HUDEP-2 (cell line): Measurements from ENCODE around the gene ZBED3.
"Not testable (repeated sequence)": the region's sequence is repeated elsewhere in the genome, so short reads cannot be mapped to it uniquely, and the experiment has no call there.

ENCODE experiments used
- DNase-seq, 76 experiments: peaks; one replicate each; lab custom pipeline; 2025; ENCODE audit not compliant: unreplicated experiment in 76 of 76; lab: John Stamatoyannopoulos, UW

The ZBED3 gene

DNA sequence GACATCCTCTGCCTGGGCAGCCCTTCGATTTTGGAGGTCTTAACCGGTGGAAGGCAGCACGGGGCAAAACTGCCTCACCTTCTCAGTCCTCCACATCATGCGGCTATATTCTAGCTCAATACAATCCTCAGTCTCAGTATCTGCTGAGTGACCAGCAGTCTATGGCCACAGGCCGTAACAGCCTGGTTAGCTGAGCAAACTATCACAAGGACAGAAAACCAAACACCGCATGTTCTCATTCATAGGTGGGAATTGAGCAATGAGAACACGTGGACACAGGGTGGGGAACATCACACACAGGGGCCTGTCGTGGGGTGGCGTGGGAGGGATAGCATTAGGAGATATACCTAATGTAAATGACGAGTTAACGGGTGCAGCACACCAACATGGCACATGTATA is 6.6 kb downstream of the ZBED3 start:
- DNase-seq, result not testable (repeated sequence)

DNA sequence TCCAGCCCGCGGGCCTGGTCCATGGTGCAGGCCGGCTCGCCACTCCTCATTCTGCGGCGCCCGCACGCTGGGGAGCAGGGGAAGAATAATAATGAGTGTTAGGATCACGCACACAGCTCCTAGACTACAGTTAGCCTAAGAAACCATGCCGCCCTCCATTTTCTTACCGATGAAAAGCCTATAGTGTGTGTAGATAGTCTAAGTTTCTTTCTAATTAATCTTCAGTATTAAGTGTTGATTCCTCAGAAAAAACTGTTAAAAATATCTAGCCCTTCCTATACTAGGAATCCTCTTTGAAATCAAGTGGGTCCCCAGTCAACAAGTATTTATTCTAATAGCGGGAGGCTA is 9.3 kb downstream of the ZBED3 start:
- DNase-seq, result no peak

DNA sequence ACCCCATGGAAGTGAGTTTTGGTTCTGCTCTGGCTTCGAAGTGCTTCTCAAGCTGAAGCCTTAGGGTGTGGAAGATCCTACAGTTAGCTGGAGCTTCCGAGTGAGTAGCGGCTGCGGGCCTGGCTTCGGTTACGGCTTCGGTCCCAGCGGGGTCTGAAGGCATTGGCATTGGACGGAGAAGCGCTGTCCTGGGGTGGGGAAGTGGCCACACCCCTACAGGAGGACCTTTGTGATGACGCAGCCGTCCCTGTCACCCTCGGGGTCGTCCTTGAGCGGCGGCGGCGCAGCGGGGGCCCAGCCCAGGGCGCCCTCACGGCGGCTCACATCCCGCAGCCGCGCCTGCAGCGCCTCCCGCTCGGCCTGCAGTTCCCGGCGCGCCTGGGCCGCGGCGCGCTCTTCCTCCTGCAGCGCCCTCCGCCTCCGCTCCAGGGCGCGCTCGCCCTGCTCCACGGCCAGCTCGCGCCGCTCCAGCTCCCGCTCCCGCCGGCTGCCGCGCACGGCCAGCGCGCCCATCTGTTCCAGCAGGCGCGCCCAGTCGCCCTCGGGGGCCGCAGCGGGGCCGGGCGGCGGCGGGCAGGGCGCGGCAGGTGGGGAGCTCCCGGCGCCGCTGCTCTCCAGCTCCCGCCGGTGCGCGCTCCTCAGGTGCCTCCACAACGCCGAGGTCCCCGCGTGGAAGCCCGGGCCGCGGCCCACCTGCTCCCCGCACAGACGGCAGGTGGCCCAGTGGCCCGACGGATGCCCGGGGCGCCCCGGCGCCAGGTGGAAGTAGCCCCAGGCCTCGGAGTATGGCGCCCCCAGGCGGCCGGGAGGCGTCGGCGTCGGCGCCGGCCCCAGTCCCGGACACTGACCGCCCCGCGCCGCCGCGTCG is 9.9 kb downstream of the ZBED3 start:
- DNase-seq, result peak in 71 of 76 experiments; percentile 1 to 74 (median 51)

DNA sequence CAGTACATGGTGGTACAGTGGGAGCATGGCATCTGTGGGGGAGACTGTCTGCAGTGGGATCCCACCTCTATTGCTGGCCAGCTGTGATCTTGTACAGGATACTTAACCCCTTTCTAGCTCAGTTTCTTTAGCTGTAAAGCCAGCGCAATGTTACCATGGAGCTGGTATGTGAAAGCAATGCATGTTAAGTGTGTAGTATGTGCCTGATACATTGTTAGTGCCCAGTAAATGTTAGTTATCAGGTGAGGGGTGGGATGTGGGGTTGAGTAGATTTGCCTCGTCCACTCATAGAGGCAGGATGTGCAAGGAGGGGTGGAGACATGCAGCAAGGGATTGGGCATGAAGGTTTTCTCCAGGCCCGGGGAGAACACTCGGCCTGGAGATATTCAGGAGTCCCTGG is 12.3 kb downstream of the ZBED3 start:
- DNase-seq, result no peak

DNA sequence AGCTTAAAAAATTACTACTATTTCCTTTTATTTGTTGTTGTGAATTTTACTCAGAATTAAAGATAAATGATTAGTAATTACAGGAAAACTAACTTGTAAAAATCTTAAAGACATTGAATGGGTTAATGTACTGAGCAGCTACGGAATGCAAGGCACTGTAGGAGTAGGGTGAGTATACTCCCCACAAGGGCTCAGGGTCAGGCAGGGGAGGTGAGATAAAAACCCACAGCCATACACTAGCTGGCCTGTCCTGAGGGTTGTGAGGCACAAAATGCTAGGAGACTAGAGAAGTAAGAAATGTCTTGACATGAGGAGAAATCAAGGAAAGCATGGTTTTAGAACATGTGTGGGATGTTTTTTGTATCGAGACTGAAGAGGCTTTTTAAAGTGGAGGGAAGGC is 13.4 kb downstream of the ZBED3 start:
- DNase-seq, result peak in 2 of 76 experiments; percentile 3 to 5

DNA sequence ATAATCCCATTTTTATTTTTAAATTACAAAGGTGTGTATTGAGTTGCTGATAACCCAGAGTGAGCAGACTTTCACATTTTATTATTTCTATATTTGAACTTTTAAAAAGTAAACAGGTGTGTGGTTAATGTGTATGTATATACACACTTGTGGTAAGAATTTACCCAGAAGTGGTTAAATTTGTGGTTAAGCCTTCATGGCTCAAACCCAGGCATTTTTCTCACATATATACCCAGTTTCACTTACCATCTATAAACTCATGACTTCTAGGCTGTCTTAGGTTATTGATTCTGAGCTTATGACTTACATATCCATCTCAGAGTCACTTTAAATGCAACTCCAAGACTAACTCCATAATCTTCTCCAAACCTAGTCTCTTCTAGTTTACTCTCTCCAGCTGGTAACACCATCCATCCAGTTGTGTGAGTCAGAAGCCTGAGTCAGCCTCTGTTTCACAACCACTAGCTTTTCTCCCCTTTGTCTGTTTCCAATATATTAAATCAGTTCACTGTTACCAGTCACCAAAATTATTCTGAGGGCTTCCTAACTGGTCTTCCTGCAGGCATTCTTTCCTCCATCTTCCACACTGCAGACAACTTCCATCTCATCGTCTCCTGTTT is 20.2 kb downstream of the ZBED3 start:
- no peak for DNase-seq

DNA sequence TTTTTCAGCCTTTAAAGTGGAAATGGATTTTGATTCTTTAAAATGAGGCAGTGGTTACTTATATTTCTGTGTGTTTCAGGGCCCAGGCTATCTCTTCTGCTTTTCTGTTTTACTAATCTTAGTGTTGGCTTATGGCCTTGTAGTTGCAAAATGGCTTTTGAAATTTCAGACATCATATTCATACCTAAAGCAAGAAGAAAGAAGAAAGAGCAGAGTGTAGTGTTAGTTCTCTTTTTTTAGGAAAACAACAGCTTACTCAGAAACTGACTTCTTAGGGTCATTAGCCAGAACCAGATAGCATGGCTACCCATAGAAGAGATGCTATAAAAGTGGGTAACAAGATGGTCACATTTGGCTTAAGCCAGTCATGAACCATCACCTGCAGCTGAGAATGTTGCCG is 20.9 kb downstream of the ZBED3 start:
- DNase-seq, result no peak

DNA sequence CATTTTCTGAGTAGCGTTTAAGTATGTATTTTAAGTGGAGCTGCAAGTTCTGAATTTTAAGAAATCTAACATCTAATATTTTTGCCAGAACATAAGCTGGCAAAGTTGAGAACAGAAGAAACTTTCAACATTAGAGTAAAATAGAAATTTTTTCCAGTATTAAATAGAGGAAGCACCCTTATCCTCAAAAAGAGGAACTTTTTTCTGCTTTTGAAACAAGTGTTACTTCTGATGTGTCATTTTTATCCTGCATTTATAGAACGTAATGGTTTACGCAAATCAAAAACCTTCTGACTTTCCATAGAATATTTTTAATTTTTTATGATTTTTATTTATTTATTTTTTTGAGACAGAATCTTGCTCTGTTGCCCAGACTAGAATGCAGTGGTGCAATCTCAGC is 21.8 kb downstream of the ZBED3 start:
- no peak for DNase-seq

DNA sequence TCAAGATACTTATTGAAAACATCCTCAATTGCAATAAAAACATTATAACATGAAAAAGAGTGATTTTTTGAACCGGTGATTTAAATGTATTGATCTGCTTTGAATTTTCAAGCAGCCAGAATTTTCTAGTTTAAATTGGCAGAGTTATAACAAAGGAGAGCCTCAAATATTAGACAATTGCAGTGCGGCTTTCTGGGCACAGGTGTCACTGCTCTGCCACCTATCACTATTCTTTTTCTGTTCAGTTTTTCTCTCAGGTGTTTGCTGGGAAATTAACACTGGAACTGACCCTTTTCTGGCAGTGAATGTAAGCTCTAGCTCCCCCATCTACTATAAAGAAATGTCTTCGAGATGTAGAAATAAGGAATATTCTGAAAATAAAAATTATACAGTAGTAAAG is 23.0 kb downstream of the ZBED3 start:
- no peak for DNase-seq

DNA sequence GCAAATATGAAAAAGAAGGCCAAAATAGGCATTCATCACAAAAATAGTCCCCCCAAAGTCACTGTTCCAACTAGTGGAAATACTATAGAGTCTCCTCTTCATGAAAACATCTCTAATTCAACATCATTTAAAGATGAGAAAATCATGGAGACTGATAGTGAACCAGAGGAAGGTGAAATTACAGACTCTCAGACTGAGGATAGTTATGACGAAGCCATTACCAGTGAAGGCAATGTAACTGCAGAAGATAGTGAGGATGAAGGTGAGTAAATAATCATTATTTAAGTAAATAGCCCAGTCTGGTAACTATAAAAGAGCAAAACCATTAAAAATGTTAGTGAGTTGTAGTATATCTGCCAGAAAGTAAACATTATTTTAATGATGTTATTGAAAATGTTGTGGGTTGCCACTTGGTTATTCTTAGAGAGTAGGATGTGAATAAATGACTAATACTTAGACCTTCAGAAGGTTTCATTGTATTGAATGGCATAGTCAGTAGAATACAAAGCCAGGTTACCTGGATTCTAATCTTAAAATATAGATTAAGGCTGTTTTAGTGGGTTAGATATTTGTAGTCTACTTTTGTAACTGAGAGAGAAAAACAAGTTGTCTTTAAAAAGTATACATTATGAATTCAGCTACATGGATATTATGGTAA is 40.5 kb downstream of the ZBED3 start:
- no peak for DNase-seq

DNA sequence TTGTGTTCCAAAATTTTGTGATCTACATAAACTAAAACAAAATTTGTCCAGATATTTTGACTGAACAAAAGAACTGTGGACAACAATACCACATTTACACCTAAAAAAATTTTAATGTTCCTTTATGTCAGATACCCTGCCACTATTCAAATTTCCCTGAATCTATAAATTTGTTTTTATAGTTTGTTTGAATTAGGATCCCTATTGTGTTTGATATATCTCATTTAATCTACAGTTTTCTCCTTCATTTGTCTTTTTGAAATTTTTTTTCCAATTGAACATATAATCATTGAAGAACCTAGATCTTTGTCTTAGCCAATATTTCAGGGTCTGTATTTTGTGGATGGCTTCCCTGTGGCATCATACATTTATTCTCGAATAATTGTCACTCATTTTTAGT is 51.1 kb downstream of the ZBED3 start:
- no peak for DNase-seq

DNA sequence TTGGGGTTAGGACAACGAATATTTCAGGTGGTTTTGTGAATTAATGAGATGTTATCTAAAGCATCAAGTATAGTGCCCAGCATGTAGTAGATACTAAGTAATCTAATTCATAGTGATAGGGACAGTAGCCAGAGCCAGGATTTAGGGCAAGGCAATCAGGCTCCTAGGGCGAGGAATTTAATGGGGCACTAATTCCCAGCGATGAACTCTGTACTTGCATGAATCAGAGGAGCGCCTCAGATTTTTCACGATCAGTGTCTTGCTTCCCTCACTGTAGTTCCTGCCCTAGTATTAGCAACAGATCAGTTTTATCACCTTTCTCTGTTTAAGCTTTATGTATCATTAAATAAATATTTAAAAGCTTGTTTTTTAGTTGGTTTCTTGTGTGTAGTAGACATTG is 53.7 kb downstream of the ZBED3 start:
- DNase-seq, result no peak

DNA sequence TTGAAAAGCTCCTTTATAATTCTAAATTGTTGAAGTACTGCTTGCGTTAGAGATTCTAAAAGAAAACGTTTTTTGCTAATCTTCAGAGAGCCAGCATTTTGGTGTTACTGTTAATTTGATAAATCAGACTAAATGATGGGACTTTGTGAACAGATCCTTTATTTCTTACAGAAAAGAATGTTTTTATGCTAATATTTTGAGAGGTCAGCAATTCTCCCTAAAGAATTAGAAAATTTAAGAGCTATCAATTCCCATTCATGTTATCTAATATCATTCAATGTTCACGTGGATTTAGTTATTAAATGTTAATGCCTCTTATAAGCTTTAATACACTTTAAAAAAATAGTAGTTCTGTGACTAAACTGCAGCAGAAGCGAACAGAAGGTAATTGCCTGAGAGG is 54.5 kb downstream of the ZBED3 start:
- DNase-seq, result no peak

DNA sequence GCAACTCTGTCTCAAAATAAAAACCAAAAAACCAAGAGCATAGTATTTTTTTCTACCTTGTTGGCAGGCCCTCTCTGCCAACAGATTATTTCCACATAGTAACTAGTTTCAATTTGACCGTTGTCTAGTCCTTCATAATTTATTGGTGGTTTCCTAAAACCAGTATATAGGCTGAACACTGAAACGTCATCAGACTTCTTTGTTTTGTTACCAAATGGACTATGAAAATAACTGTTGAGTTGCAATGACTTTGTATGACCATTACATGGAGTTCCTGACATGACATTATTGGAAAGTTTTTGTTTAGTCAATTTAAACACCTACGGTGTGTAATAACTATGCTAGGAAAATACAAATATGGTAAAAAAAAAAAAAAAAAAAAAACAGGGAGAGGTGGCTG is 55.2 kb downstream of the ZBED3 start:
- DNase-seq, result no peak

DNA sequence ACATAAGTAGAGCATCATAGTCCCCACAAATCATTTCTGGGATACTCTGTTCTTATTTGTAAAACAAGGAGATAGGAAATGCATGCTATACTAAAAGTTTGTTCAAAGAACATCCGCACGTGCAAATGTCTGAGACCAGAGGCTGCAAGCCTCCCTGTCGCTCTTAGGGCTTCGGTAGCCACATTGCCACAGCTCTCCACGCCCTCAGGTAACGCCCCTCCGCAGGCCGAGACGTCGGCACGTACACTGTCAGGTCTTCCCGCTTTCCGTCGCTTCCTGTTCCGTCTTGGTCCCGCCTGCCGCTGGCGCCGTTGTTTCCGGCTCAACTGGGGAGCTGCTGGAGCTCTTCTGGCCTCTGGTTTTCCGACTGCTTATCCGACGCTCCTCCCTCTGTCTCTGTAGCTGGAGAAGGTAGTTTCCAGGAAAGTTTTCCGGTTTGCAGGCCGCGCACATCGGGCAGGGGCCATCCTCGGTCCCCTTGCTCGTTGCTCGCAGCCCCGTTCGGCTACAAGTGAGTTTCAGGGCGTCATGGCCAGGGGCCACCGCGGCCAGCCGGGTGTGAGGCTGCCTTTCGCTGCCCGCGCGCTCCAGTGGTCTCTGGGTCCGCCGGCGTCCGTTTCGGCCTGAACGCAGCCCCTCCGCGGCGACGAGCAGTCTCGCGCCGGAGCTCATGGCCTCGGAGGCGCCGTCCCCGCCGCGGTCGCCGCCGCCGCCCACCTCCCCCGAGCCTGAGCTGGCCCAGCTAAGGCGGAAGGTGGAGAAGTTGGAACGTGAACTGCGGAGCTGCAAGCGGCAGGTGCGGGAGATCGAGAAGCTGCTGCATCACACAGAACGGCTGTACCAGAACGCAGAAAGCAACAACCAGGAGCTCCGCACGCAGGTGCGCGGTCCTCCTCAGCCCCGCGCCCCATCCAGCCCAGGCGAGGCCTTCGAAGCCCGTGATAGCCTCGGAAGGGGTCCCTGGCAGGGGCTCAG is 56.7 kb downstream of the ZBED3 start, which contains the start of gene AGGF1:
AGGF1 (plus strand) TSS at position 308 of the 975 bp plus-strand sequence; CDS start at position 671, 363 bp downstream.
- DNase-seq, result peak in 75 of 76 experiments; percentile 14 to 95 (median 87)

DNA sequence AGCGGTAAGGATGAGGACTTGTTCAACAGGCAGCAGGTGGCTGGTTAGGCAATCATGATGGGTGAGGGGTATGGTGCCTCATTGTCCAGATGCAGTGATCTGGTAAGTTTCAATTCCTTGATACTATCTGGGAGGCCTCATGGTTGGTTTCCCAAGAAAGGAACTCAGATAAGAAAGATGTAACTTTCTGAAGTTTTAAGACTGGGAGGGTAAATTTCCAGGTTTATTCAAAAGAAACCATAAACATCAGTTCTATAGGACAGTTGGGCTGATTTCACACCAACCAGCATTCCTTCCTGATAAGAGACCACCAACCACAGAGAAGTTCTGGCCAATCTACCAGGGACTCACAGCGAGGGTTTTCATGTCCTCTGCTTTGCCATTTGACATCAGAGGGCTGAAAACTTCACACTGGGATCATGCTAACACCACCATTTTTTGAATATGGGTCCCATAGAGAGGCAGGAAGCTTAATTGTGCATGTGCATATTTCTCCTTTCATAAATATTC is 57.7 kb downstream of the ZBED3 start:
- no peak for DNase-seq

DNA sequence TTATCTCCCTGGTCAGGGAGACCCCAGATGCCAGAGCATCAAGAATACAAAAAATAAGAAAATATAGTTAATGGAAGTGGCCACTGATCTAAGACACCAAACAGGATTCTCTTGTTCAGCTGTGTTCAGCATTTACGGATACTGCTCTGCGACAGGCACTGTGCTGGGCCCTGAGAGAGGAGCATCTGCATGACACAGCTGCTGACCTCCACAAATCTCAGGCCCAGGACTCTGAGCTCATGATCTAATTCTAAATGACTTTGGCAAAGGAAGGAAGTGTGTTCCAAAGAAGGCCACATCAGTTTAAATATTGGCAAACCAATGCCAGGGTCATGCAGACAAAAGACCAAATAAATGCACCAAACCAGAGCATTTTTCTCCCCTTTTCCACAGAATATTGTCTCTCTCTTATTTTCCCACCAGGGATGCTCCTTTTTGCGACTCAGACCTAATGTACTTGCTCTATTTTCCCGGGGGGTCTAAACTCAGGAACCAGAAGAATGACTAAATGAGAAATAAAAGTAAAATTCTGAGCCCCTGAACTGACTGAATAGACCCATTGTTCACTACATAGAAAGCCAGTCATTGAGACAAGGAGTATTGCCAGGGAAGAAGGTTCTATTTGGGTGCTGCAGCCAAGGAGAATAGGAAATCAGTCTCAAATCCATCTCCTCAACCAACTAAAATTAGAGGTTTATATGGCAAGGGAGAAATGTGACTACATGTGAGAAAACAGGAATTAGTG is 58.3 kb downstream of the ZBED3 start:
- no peak for DNase-seq

DNA sequence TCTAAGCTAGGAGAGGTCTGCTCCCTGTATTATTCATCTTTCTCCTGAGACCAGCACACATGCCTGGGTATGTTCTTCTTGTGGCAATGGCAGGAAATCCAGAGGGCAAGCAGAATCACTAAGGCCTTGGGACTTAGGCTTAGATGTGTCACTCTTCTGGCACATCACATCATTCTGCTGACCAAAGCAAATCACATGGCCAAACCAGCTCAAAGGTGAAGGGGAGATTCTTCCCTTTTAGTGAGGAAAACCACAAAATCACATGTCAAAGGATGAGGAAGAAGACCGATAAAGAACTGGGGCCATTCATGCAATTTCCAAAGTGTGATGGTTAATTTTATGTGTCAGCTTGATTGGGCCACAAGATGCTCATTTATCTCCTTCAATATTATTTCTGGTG is 62.6 kb downstream of the ZBED3 start:
- no peak for DNase-seq

DNA sequence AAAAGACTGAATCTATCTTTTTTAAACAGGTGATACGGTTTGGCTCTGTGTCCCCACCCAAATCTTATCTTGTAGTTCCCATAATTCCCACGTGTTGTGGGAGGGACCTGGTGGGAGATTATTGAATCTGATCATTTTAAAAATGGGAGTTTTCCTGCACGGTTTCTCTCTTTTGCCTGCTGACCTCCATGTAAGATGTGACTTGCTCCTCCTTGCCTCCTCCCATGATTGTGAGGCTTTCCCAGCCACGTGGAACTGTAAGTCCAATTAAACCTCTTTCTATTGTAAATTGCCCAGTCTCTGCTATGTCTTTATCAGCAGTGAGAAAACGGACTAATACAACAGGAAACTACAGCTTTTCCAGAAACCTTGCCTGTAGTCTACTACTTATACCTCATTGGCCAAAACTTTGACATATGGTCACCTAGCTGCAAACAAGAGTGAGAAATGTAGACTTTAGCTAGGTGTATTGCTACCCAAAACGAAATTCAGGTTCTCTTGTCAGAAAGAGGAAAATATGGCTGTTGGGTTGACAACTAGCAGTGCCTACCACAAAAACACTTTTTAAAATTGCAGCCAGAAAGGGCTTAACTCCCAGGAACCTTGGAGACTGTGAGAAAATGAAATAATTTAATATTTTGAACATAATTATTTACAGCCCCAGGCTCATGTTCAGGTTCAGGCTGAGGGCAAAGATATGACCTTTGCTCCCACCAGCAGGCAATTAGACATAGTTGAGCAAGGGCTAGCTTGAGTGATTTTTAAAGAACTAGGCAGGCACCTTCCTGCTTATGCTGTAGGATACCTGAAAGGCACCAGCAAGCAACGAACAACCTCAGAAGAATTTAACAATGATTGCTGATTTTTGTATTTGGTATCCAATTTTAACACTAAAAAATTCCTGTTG is 64.3 kb downstream of the ZBED3 start:
- no peak for DNase-seq
